Chondrocyte (in vitro differentiated cells): ENCODE data around the gene WDR11. TPM values are rescaled to one million over a fixed set of nuclear protein-coding genes. Genes with fewer than 3 reads are reported as not detected.
"Not testable (repeated sequence)": the region's sequence is repeated elsewhere in the genome, so short reads cannot be mapped to it uniquely, and the experiment has no call there.

Experiments
- DNase-seq: peaks from one replicate; pipeline ENCODE4 v3.0.0; 2021; ENCODE audit warnings: mixed read lengths, low spot score
- H3K27ac Mint-ChIP-seq: one replicate; pipeline ENCODE4 v1.8.0; 2021; ENCODE audit warnings: mild to moderate bottlenecking, moderate library complexity, mixed read lengths; ENCODE audit not compliant: unreplicated experiment
- H3K27me3 Mint-ChIP-seq: 2 replicates; pipeline ENCODE4 v1.8.0; 2021; ENCODE audit warnings: low read depth, mixed read lengths
- H3K36me3 Mint-ChIP-seq: 2 replicates; pipeline ENCODE4 v1.8.0; 2021; ENCODE audit warnings: low read depth, mixed read lengths
- H3K4me1 Mint-ChIP-seq: 2 replicates; pipeline ENCODE4 v1.8.0; 2021; ENCODE audit warnings: low read depth, mild to moderate bottlenecking, mixed read lengths
- H3K4me3 Mint-ChIP-seq: one replicate; pipeline ENCODE4 v1.8.0; 2021; ENCODE audit warnings: mild to moderate bottlenecking, moderate library complexity, mixed read lengths; ENCODE audit not compliant: unreplicated experiment
- H3K9me3 Mint-ChIP-seq: 2 replicates; pipeline ENCODE4 v1.8.0; 2021; ENCODE audit warnings: low read depth, mixed read lengths
- CTCF ChIP-seq: fragments of 200-600 bp; sonication (generic); IDR thresholded peaks from 2 replicates; pipeline ENCODE4 v1.5.0; 2021; ENCODE audit warnings: antibody characterized with exemption, mild to moderate bottlenecking, moderate library complexity
- total RNA-seq: library from RNA; stranded (reverse); gene quantifications from 3 replicates; pipeline ENCODE4 v1.2.1, GENCODE V29; 2021

Gene WDR11
- total RNA-seq, 1 donor from 2014 or later, result 54.6 TPM

GRCh38 chr10:120894556-120894955 is 43.4 kb downstream of the WDR11 start:
- no peak for TF ChIP-seq CTCF
- Mint-ChIP-seq H3K4me1 (peaks cover 25% of the 10 kb centered on the region), H3K36me3 (peaks cover 17% of the 10 kb centered on the region), H3K27me3 (no peaks in the 10 kb centered on the region), H3K4me3 (no peak overlapping the region), H3K9me3 (no peaks in the 10 kb centered on the region), H3K27ac (no peak overlapping the region)
- no peak for DNase-seq

- H3K36me3 Mint-ChIP-seq, result peaks cover 26% of the 10 kb centered on the region
- H3K27ac Mint-ChIP-seq, result peak overlapping the region; percentile 65
Measured at GRCh38 chr10:120897343-120897742, 46.2 kb downstream of the WDR11 start.

GRCh38 chr10:120905268-120905667 is 54.1 kb downstream of the WDR11 start:
- Mint-ChIP-seq H3K27me3 (no peaks in the 10 kb centered on the region), H3K4me3 (no peak overlapping the region), H3K4me1 (no peaks in the 10 kb centered on the region), H3K9me3 (peaks cover 8% of the 10 kb centered on the region), H3K36me3 (peaks cover 66% of the 10 kb centered on the region), H3K27ac (no peak overlapping the region)
- no peak for DNase-seq
- no peak for TF ChIP-seq CTCF

More at GRCh38 chr10:120897343-120897742, 46.2 kb downstream of the WDR11 start:
- no peak for DNase-seq
- Mint-ChIP-seq H3K9me3 (no peaks in the 10 kb centered on the region), H3K4me3 (no peak overlapping the region), H3K4me1 (peaks cover 9% of the 10 kb centered on the region), H3K27me3 (no peaks in the 10 kb centered on the region)
- no peak for TF ChIP-seq CTCF

GRCh38 chr10:120917521-120918250 is 66.5 kb downstream of the WDR11 start:
- Mint-ChIP-seq H3K4me1 (no peaks in the 10 kb centered on the region), H3K36me3 (peaks cover 3% of the 10 kb centered on the region), H3K27ac (no peak overlapping the region), H3K27me3 (no peaks in the 10 kb centered on the region), H3K4me3 (no peak overlapping the region), H3K9me3 (peaks cover 15% of the 10 kb centered on the region)
- no peak for DNase-seq
- no peak for TF ChIP-seq CTCF

- H3K4me1 Mint-ChIP-seq, H3K36me3 Mint-ChIP-seq, H3K9me3 Mint-ChIP-seq, H3K27ac Mint-ChIP-seq, H3K4me3 Mint-ChIP-seq, H3K27me3 Mint-ChIP-seq, DNase-seq: not testable (repeated sequence)
Measured at GRCh38 chr10:120923886-120924285, 72.7 kb downstream of the WDR11 start.

GRCh38 chr10:120926611-120927010 is 75.4 kb downstream of the WDR11 start:
- Mint-ChIP-seq H3K4me3 (no peak overlapping the region), H3K27me3 (peaks cover 3% of the 10 kb centered on the region), H3K9me3 (no peaks in the 10 kb centered on the region), H3K36me3 (no peaks in the 10 kb centered on the region), H3K4me1 (no peaks in the 10 kb centered on the region), H3K27ac (no peak overlapping the region)
- TF ChIP-seq CTCF, result no peak
- DNase-seq, result no peak
